ENCODE data around the gene ERI3. TPM values are rescaled to one million over a fixed set of nuclear protein-coding genes. Genes with fewer than 3 reads are reported as not detected.
A peak's percentile ranks its signal among the peaks of the same experiment; 100 is the strongest.

ERI3 gene
- total and polyA plus RNA-seq, 9 of the 15 experiments (the other 6 are each of a cell fraction or from before 2014, with no cell fraction given) = 47.8 to 93.4 (median 67.2) TPM

DNA sequence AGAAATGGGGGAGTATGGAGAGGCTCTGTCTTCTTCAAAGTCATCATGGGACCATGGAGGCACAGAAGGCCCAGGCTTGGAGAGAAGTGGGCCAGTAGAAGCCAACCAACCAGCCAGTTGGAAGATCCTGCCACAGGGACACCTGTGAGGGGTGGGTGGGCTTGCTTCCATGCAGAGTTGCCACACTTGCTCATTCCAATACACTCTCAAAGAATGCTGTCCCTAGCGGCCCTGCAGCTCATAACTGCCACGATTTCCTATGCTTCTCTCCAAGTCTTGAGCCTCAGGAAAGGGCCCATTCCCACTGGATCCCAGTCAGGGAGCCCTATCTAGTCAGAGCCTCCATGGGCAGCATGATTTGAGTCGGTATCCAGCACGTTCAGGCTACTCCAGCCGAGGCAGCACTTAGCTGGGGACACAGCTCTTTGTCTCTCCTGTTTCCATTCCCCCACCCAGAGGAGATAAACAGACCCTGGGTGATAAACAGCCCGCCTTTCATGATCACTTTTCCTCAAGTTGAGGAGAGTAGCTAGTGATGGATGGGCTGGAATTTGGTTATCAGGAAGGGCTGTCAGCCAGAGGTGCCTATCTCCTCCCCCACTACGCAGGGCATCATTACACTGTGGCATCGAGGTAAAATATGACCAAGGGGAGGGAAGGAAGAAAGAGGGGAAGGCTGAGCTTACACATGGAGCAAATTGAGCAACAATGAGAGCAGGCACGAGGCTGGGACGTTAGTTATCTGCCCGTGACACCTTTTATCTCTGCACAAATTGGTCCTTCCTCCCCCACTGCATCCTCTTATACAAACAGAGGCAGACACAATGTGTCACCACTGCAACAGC, 64.6 kb downstream of the ERI3 start (continued):
- TF ChIP-seq ZNF280B (CRISPR knock-in tag; IDR thresholded peaks at IDR 0.05) = no peak
- TF ChIP-seq BDP1 (IDR thresholded peaks at IDR 0.05; ENCODE audit: insufficient read depth, insufficient read length) = no peak
- no peak for TF ChIP-seq CREBBP (IDR thresholded peaks at IDR 0.05; ENCODE audit: low read depth, low read length)
- no peak for TF ChIP-seq ZNF512 (tag; IDR thresholded peaks at IDR 0.05)
- no peak for TF ChIP-seq RBM39 (optimal IDR thresholded peaks at IDR 0.05; ENCODE audit: low read depth, low read length)
- TF ChIP-seq SPI1 (IDR thresholded peaks at IDR 0.05; ENCODE audit: borderline replicate concordance, low read depth, low read length) = no peak
- peak; percentile 47; the same call in 1 of the 2 replicates for TF ChIP-seq ESRRA (IDR thresholded peaks at IDR 0.05; ENCODE audit: borderline replicate concordance, low read depth)
- TF ChIP-seq NFXL1 (CRISPR knock-in tag; IDR thresholded peaks at IDR 0.05) = no peak
- TF ChIP-seq, protein P1, sequence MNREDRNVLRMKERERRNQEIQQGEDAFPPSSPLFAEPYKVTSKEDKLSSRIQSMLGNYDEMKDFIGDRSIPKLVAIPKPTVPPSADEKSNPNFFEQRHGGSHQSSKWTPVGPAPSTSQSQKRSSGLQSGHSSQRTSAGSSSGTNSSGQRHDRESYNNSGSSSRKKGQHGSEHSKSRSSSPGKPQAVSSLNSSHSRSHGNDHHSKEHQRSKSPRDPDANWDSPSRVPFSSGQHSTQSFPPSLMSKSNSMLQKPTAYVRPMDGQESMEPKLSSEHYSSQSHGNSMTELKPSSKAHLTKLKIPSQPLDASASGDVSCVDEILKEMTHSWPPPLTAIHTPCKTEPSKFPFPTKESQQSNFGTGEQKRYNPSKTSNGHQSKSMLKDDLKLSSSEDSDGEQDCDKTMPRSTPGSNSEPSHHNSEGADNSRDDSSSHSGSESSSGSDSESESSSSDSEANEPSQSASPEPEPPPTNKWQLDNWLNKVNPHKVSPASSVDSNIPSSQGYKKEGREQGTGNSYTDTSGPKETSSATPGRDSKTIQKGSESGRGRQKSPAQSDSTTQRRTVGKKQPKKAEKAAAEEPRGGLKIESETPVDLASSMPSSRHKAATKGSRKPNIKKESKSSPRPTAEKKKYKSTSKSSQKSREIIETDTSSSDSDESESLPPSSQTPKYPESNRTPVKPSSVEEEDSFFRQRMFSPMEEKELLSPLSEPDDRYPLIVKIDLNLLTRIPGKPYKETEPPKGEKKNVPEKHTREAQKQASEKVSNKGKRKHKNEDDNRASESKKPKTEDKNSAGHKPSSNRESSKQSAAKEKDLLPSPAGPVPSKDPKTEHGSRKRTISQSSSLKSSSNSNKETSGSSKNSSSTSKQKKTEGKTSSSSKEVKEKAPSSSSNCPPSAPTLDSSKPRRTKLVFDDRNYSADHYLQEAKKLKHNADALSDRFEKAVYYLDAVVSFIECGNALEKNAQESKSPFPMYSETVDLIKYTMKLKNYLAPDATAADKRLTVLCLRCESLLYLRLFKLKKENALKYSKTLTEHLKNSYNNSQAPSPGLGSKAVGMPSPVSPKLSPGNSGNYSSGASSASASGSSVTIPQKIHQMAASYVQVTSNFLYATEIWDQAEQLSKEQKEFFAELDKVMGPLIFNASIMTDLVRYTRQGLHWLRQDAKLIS (CRISPR knock-in tag; IDR thresholded peaks at IDR 0.05) = 0 out of 2 replicates have a peak, but pooled peaks have one; percentile 60
- no peak for TF ChIP-seq ZNF644 (tag; IDR thresholded peaks at IDR 0.05; ENCODE audit: low read depth)
- no peak for TF ChIP-seq NUFIP1 (IDR thresholded peaks at IDR 0.05; ENCODE audit: partially characterized antibody)
- no peak for TF ChIP-seq MAFK (IDR thresholded peaks at IDR 0.05; ENCODE audit: low read length)
- TF ChIP-seq SMARCA5 (IDR thresholded peaks at IDR 0.05) = no peak
- TF ChIP-seq NFE2L1 (tag; IDR thresholded peaks at IDR 0.05; ENCODE audit: borderline replicate concordance, low read depth) = no peak
- TF ChIP-seq CREB3 (tag; conservative IDR thresholded peaks at IDR 0.05; ENCODE audit: low read depth) = no peak
- TF ChIP-seq TOE1 (IDR thresholded peaks at IDR 0.05; ENCODE audit: borderline replicate concordance) = peak; percentile 87
- no peak for TF ChIP-seq TOE1 (CRISPR knock-in tag; IDR thresholded peaks at IDR 0.05; ENCODE audit: borderline replicate concordance, low read depth)
- no peak for TF ChIP-seq ZNF146 (CRISPR knock-in tag; IDR thresholded peaks at IDR 0.05; ENCODE audit: unreplicated experiment)
- no peak for TF ChIP-seq ZNF124 (CRISPR knock-in tag; IDR thresholded peaks at IDR 0.05)
- TF ChIP-seq CBFB (CRISPR knock-in tag; IDR thresholded peaks at IDR 0.05) = peak; percentile 30; the same call in 1 of the 2 replicates
